Spleen (tissue), 11 donors: ENCODE data around the gene MEGF8. TPM values are rescaled to one million over a fixed set of nuclear protein-coding genes. Genes with fewer than 3 reads are reported as not detected.
A peak's percentile ranks its signal among the peaks of the same experiment; 100 is the strongest.

Experiments used
- DNase-seq: peaks from one replicate; pipeline ENCODE4 v3.0.0-alpha.2; 2020
- H3K27ac ChIP-seq, 8 donors: fragments of 200-600 bp; sonication (generic) in 7 of 8; 1 replicate in 4 of 8; 2 replicates in 4 of 8; pipeline versions ENCODE4 v1.5.0 to v1.8.0; 2016 to 2021; ENCODE audit warnings: inconsistent platforms in 4 of 8, mild to moderate bottlenecking in 4 of 8, moderate library complexity in 1 of 8
- H3K27me3 ChIP-seq, 7 donors: fragments of 200-600 bp; sonication (generic) in 6 of 7; replicated peaks in 1 of 7; 1 replicate in 4 of 7; 2 replicates in 3 of 7; pipeline versions ENCODE4 v1.5.0 to v1.8.0; 2016 to 2021; ENCODE audit warnings: inconsistent platforms in 3 of 7, mild to moderate bottlenecking in 1 of 7
- H3K36me3 ChIP-seq, 6 donors: fragments of 200-600 bp; sonication (generic) in 5 of 6; 1 replicate in 4 of 6; 2 replicates in 2 of 6; pipeline versions ENCODE4 v1.5.0 to v1.8.0; 2016 to 2021; ENCODE audit warnings: inconsistent platforms in 2 of 6
- H3K4me1 ChIP-seq, 6 donors: fragments of 200-600 bp; sonication (generic) in 5 of 6; 1 replicate in 3 of 6; 2 replicates in 3 of 6; pipeline versions ENCODE4 v1.5.0 to v1.8.0; 2016 to 2021; ENCODE audit warnings: inconsistent platforms in 3 of 6
- H3K4me3 ChIP-seq, 8 donors: fragments of 200-600 bp; sonication (generic) in 7 of 8; 1 replicate in 4 of 8; 2 replicates in 4 of 8; pipeline versions ENCODE4 v1.5.0 to v1.8.0; 2016 to 2021; ENCODE audit warnings: inconsistent platforms in 4 of 8, mild to moderate bottlenecking in 4 of 8, moderate library complexity in 2 of 8
- H3K9me3 ChIP-seq, 8 donors: fragments of 200-600 bp; sonication (generic) in 7 of 8; 1 replicate in 4 of 8; 2 replicates in 4 of 8; pipeline versions ENCODE4 v1.5.0 to v1.8.0; 2016 to 2021; ENCODE audit warnings: inconsistent platforms in 4 of 8
- POLR2A ChIP-seq, 3 donors: fragments of 450-650 bp; IDR thresholded peaks; one replicate each; pipeline ENCODE4 v1.5.1; 2017; ENCODE audit warnings: antibody characterized with exemption in 3 of 3, mild to moderate bottlenecking in 1 of 3
- POLR2AphosphoS5 ChIP-seq, 3 donors: sonication (generic); formaldehyde crosslinking; IDR thresholded peaks; one replicate each; pipeline ENCODE4 v1.5.1; 2017; ENCODE audit warnings: antibody characterized with exemption in 3 of 3
- WGBS, 5 donors: extraction: QIAGEN DNeasy Blood & Tissue Kit in 3 of 5; methylation state at CpG; one replicate each; pipeline versions ENCODE4 v1.1.5 to v1.1.7; 2013 to 2018; 5-methylcytosine and 5-hydroxymethylcytosine counted together
- intact Hi-C: fragments of 100-400 bp; cut with DNase I; formaldehyde crosslinking; loops from one replicate; pipeline ENCODE4 v1.15.0; 2023; ENCODE audit warnings: low total_unique reads
- polyA plus RNA-seq, 3 donors: library from polyadenylated mRNA; stranded (reverse); fragments of 200-250 nt; gene quantifications; one replicate each; pipeline ENCODE4 v1.2.1, GENCODE V29; 2013
- total RNA-seq, 7 donors: library from RNA; depleted of rRNA in 3 of 7; stranded (reverse); fragments of >200 nt in 3 of 7; fragmentation: NEBNext Ultra II Directional in 4 of 7; extraction: Animal tissue kit (Norgen Biotek cat#: 25700) in 4 of 7; gene quantifications; one replicate each; pipeline versions ENCODE4 v1.1.0 to v1.2.1, GENCODE V29; 2016 to 2021
- TF ChIP-seq, protein P1 (sequence below), 11 experiments: fragments of 200-600 bp in 7 of 11; fragments of 450-650 bp in 4 of 11; sonication (generic) in 4 of 11; IDR thresholded peaks in 8 of 11; conservative IDR thresholded peaks in 3 of 11; 1 replicate in 7 of 11; 2 replicates in 4 of 11; pipeline versions ENCODE4 v1.4.0 to v1.8.0; 2016 to 2021; ENCODE audit warnings: antibody characterized with exemption in 11 of 11, inconsistent platforms in 4 of 11, mild to moderate bottlenecking in 1 of 11
- donor health status: healthy with polysubstance abuse.
- donor health status: DM: no; HTN: no; CAD: no; lungs with moderate emphysema.
- donor health status: DM: no; HTN: no; CAD: no.
- donor health status: Bipolar disorder and iron deficiency.
- donor health status: healthy.
- donor health status: DM: no; HTN: no; CAD: no.
- donor health status: DM: yes; HTN: yes; CAD: no.

The MEGF8 gene
- total and polyA plus RNA-seq, 10 donors, result 2.3 to 26.2 (median 18.7) TPM

DNA sequence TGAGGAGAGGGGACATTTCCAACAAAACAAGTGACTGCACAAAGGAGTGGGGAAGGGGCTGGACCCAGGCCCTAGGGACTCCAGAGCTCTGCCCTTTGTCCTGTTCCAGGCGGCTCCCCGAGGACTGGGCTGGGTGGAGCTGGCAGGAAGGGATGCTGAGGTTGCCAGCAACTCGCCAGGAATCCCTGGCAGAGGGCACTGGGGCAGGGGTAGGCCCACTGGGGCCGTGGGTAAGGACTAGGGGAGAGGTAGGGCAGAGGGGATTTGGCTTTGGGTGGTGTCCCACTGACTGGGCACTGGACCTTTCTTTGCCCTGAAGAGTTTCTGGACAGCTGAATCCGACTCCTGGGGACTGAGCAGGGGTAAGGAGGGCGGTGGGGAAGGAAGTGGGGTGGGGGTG lies 93.9 kb downstream of the MEGF8 start:
- intact Hi-C loops, result no loop called here
- 60 to 78% (median 67%) methylated on average over 6 of the region's 6 CpGs for WGBS, 5 donors
- H3K4me1 ChIP-seq, result peaks cover 23 to 56% (median 45%) of the 10 kb centered on the region in 6 donors
- H3K27me3 ChIP-seq, result peaks cover 0 to 4% (median 0%) of the 10 kb centered on the region in 7 donors
- DNase-seq, result peak; percentile 78
- peak overlapping the region in 5 of 8 donors; percentile 2 to 90 (median 32) for H3K27ac ChIP-seq
- no peak overlapping the region for H3K4me3 ChIP-seq
- H3K36me3 ChIP-seq, result peaks cover 0 to 46% (median 6%) of the 10 kb centered on the region in 6 donors
- H3K9me3 ChIP-seq, result no peaks in the 10 kb centered on the region
- no peak for TF ChIP-seq POLR2A (IDR thresholded peaks at IDR 0.05)
- peak in 2 of 3 donors; percentile 25 to 56 for TF ChIP-seq POLR2AphosphoS5 (IDR thresholded peaks at IDR 0.05)

GRCh38 chr19:42420055-42420544 lies 94.7 kb downstream of the MEGF8 start:
- peak; percentile 87 for DNase-seq
- TF ChIP-seq POLR2A (IDR thresholded peaks at IDR 0.05), result no peak
- TF ChIP-seq, protein P1, sequence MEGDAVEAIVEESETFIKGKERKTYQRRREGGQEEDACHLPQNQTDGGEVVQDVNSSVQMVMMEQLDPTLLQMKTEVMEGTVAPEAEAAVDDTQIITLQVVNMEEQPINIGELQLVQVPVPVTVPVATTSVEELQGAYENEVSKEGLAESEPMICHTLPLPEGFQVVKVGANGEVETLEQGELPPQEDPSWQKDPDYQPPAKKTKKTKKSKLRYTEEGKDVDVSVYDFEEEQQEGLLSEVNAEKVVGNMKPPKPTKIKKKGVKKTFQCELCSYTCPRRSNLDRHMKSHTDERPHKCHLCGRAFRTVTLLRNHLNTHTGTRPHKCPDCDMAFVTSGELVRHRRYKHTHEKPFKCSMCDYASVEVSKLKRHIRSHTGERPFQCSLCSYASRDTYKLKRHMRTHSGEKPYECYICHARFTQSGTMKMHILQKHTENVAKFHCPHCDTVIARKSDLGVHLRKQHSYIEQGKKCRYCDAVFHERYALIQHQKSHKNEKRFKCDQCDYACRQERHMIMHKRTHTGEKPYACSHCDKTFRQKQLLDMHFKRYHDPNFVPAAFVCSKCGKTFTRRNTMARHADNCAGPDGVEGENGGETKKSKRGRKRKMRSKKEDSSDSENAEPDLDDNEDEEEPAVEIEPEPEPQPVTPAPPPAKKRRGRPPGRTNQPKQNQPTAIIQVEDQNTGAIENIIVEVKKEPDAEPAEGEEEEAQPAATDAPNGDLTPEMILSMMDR (IDR thresholded peaks at IDR 0.05 in 8 of 11, conservative IDR thresholded peaks at IDR 0.05 in 3 of 11), result peak; percentile 42 to 82 (median 69)
- peak in 2 of 3 donors; percentile 10 to 12 for TF ChIP-seq POLR2AphosphoS5 (IDR thresholded peaks at IDR 0.05)
- H3K9me3 ChIP-seq, result no peaks in the 10 kb centered on the region
- H3K27me3 ChIP-seq, result peaks cover 0 to 7% (median 0%) of the 10 kb centered on the region in 7 donors
- intact Hi-C loops, result no loop called here
- peaks cover 0 to 38% (median 4%) of the 10 kb centered on the region in 6 donors for H3K36me3 ChIP-seq
- H3K27ac ChIP-seq, result peak overlapping the region in 6 of 8 donors; percentile 2 to 92 (median 90)
- H3K4me3 ChIP-seq, result no peak overlapping the region
- peaks cover 24 to 63% (median 50%) of the 10 kb centered on the region in 6 donors for H3K4me1 ChIP-seq
- 52 to 61% (median 55%) methylated on average over 10 of the region's 10 CpGs for WGBS, 5 donors

DNA sequence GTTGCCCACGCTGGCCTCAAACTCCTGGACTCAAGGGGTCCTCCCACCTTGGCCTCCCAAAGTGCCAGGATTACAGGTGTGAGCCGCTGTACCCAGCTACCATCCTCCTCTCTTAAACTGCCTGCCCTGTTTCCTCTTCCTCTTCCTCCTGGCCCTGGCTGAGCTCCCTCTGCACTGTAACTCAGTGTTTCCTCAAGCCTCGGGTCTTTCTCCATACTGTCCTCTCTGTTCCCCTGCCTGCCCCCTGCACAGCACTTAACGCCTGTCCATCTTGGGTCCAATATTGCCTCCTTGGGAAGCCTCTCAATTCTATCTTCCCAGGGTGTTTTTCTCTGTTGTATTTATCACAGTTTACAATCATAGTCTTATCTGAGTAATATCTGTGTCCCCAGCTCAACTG lies 95.7 kb downstream of the MEGF8 start:
- WGBS, 5 donors, result 52 to 67% (median 58%) methylated on average over 4 of the region's 4 CpGs
- Histone ChIP-seq H3K9me3 (no peaks in the 10 kb centered on the region), H3K4me1 (peaks cover 24 to 65% (median 51%) of the 10 kb centered on the region in 6 donors), H3K27me3 (peaks cover 0 to 7% (median 0%) of the 10 kb centered on the region in 7 donors), H3K4me3 (peak overlapping the region in 1 of 8 donors; percentile 98), H3K27ac (peak overlapping the region; percentile 43 to 92 (median 90)), H3K36me3 (peaks cover 0 to 28% (median 3%) of the 10 kb centered on the region in 6 donors)
- no peak for DNase-seq
- intact Hi-C loops, result no loop called here
- TF ChIP-seq POLR2A (IDR thresholded peaks at IDR 0.05), result no peak
- no peak for TF ChIP-seq POLR2AphosphoS5 (IDR thresholded peaks at IDR 0.05)
- TF ChIP-seq, protein P1 (IDR thresholded peaks at IDR 0.05 in 8 of 11, conservative IDR thresholded peaks at IDR 0.05 in 3 of 11), result no peak

- H3K4me3 ChIP-seq, result peak overlapping the region in 3 of 8 donors; percentile 89 to 98 (median 94)
- peak overlapping the region; percentile 43 to 92 (median 90) for H3K27ac ChIP-seq
- TF ChIP-seq POLR2AphosphoS5 (IDR thresholded peaks at IDR 0.05), result peak; percentile 48 to 78 (median 75)
- TF ChIP-seq POLR2A (IDR thresholded peaks at IDR 0.05), result no peak
- 68 to 78% (median 72%) methylated on average over 9 of the region's 9 CpGs for WGBS, 5 donors
- H3K4me1 ChIP-seq, result peaks cover 24 to 65% (median 51%) of the 10 kb centered on the region in 6 donors
- peaks cover 0 to 7% (median 0%) of the 10 kb centered on the region in 7 donors for H3K27me3 ChIP-seq
- peaks cover 0 to 23% (median 0%) of the 10 kb centered on the region in 6 donors for H3K36me3 ChIP-seq
- intact Hi-C loops, result no loop called here
- peak; percentile 80 for DNase-seq
- H3K9me3 ChIP-seq, result no peaks in the 10 kb centered on the region
These were observed 96.2 kb downstream of the MEGF8 start for GRCh38 chr19:42421591-42422031.
